HEK293T (cell line): ENCODE results near the gene LMO2.

ENCODE experiments used
- ARNT ChIP-seq: fragments of 450-650 bp; IDR thresholded peaks from 2 replicates; pipeline ENCODE4 v1.6.1; 2017; ENCODE audit warnings: mild to moderate bottlenecking
- BHLHE40 ChIP-seq: fragments of 450-650 bp; IDR thresholded peaks from 2 replicates; pipeline ENCODE4 v1.6.1; 2016; ENCODE audit warnings: mild to moderate bottlenecking, moderate library complexity, borderline replicate concordance
- CTBP1 ChIP-seq: fragments of 450-650 bp; IDR thresholded peaks from 2 replicates; pipeline ENCODE4 v1.6.1; 2016; ENCODE audit warnings: borderline replicate concordance
- FOXA1 ChIP-seq: fragments of 450-650 bp; IDR thresholded peaks from 2 replicates; pipeline ENCODE4 v1.6.1; 2016; ENCODE audit warnings: mild to moderate bottlenecking
- FOXK2 ChIP-seq: fragments of 450-650 bp; IDR thresholded peaks from 2 replicates; pipeline ENCODE4 v1.6.1; 2016; ENCODE audit warnings: mild to moderate bottlenecking
- FOXM1 ChIP-seq: fragments of 450-650 bp; IDR thresholded peaks from 2 replicates; pipeline ENCODE4 v1.6.1; 2017; ENCODE audit warnings: mild to moderate bottlenecking, borderline replicate concordance
- NFRKB ChIP-seq: fragments of 450-650 bp; IDR thresholded peaks from 2 replicates; pipeline ENCODE4 v1.6.1; 2016; ENCODE audit warnings: mild to moderate bottlenecking, moderate library complexity
- SUZ12 ChIP-seq: fragments of 450-650 bp; IDR thresholded peaks from 2 replicates; pipeline ENCODE4 v1.6.1; 2016; ENCODE audit warnings: mild to moderate bottlenecking
- TARDBP ChIP-seq: fragments of 450-650 bp; IDR thresholded peaks from 2 replicates; pipeline ENCODE4 v1.6.1; 2016

GRCh38 chr11:33909150-33909549, 17.3 kb upstream of the LMO2 start:
- TF ChIP-seq ARNT, result no peak
- TF ChIP-seq NFRKB, result no peak
- no peak for TF ChIP-seq FOXK2
- TF ChIP-seq TARDBP, result no peak
- no peak for TF ChIP-seq FOXA1
- no peak for TF ChIP-seq FOXM1
- no peak for TF ChIP-seq SUZ12
- TF ChIP-seq BHLHE40, result no peak
- no peak for TF ChIP-seq CTBP1
